ENCODE data around the gene DMXL1.
"Not testable (repeated sequence)": the region's sequence is repeated elsewhere in the genome, so short reads cannot be mapped to it uniquely, and the experiment has no call there.

The DMXL1 gene

DNA sequence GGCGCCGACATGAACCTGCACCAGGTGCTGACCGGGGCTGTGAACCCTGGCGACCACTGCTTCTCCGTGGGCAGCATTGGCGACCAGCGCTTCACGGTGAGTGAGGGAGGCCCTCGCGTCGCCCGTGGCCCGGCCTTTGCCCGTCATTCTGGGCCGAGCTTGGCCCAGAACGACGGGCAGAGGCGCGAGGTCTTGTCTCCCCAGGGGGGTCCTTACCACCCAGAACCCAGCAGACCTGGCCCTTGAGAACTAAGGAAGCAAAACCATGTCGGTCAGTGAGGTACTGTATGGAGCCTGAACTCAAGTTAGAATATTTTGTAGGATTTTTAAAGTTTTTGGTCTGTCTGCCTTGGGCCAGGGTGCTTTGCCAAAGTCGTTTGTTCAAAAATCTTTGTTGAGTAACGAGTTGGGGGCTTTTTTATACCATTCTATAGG is 691 bp downstream of the DMXL1 start:
- no peak for DNase-seq

DNA sequence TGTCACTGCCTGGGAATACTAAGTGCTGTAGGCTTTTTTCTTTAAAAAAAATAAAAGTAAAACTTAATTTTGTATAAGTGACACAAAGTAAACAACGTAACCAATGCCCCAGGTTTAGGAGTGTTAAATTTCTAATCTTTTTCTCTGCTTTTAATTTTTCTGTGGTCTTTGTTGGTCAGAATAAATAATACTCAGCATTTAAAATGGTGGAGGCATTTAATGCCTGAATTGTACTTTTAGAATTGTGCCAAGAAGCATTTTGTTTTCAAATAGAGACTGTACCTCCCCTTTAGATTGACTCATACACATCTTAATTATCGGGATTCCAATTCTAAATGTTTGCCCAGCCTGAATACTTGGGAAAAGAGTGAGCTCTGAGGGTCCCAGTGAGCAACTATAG is 1.6 kb downstream of the DMXL1 start:
- DNase-seq, result no peak

DNA sequence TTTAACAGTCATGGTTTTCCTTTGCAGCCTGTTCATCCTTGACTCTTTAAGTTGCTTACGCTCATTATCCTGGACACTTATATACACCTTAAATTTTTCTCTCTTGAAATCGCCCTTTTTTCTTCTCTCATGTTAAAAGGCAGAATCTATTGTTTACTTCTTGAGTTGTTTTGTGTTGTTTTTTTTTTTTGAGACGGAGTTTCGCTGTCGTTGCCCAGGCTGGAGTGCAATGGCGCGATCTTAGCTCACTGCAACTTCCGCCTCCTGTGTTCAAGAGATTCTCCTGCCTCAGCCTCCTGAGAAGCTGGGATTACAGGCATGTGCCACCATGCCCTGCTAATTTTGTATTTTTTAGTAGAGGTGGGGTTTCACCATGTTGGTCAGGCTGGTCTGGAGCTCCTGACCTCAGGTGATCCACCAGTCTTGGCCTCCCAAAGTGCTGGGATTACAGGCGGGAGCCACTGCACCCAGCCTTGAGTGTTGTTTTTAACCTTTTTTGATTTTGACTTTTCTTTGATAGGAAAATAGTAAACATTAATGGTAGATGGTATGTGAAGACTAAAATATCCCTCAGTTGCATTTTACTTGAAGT is 3.0 kb downstream of the DMXL1 start:
- DNase-seq, result not testable (repeated sequence)

DNA sequence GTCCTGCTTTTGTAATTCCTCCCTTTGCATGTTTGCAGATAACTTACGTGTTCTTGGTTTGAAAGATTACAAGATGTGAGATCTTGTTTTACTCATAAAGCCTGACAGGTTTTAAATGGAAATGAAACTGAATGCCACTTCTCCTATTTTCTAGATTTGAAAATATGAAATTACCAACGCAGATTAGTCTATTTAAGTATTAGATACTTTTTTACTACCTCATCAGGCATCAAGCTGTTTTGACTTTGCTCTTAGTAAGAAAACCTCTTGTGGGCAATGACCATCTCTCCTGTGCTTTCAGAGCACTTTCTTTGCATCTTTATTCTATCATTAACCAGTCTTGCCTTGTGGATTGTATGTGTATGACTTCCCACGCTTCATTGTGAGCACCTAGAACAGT is 3.5 kb downstream of the DMXL1 start:
- no peak for DNase-seq

DNA sequence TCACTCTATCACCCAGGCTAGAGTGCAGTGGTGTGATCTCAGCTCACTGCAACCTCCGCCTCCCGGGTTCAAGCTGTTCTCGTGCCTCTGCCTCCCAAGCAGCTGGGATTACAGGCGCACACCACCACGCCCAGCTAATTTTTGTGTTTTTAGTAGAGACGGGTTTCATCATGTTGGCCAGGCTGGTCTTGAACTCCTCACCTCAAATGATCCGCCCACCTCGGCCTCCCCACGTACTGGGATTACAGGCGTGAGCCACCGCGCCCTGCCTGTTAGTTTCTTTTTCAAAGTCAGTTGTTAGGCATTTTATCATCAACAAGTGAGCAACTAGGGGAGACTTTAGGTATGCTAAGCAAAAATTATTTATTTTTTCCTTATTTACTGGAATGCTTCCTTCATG is 4.4 kb downstream of the DMXL1 start:
- not testable (repeated sequence) for DNase-seq

DNA sequence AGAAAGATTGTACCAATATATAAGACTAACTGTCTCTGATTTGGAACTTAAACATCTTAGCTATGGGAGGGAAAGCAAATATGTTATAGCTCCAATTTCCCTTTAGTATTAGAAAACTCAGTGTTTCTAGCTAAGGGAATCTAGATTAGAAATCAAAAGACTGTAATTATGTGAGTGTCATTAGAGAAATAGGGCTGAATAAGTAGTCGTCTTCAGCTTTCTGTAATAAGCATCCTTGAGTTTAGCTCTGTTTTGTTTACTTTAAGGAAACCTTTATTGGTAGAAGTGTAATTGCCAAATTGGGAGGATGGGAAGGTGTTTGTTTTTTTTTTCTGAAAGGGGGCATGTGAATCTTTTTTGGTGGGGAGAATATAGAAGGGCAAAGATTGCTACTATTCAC is 5.2 kb downstream of the DMXL1 start:
- DNase-seq, result no peak

DNA sequence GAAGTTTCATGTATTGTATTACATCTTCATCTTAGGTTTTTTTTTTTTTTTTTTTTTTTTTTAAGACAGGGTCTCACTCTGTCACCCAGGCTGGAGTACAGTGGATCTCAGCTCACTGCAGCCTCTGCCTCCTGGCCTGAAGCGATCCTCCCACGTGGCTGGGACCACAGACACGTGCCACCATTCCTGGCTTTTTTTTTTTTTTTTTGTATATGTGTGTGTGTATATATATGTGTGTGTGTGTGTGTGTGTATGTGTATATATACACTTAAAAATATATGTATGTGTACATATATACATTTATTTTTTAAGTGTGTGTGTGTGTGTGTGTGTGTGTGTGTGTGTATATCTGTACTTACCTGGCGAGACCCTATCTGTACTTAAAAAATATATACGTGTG is 6.6 kb downstream of the DMXL1 start:
- DNase-seq, result no peak

DNA sequence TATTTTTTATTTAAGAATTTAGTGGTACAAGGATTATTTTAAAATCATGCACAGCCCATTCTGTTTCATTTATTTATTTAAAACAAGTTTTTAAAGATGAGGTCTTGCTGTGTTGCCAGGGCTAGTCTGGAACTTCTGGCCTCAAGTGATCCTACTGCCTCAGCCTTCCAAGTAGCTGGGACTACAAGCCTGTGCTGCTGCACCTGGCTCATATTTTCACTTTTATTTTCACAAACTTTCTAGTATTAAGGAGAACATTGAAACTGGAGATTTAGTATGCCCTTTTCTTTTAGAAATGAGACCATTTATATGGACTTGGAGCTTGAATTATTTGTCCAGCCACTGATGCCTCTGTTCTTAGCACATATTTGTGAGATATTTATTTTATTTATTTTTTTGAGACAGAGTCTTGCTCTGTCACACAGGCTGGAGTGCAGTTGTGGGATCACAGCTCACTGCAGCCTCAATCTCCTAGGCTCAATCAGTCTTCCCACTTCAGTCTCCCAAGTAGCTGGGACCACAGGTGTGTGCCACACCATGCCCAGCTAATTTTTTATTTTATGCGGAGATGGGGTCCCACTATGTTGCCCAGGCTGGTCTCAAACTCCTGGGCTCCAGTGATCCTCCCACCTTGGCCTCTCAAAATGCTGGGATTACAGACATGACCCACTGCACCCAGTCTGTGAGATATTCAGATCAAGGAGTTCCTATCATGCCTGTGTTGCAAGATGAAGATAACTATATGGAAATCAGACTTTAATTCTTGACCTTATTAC is 7.4 kb downstream of the DMXL1 start:
- DNase-seq, result no peak

DNA sequence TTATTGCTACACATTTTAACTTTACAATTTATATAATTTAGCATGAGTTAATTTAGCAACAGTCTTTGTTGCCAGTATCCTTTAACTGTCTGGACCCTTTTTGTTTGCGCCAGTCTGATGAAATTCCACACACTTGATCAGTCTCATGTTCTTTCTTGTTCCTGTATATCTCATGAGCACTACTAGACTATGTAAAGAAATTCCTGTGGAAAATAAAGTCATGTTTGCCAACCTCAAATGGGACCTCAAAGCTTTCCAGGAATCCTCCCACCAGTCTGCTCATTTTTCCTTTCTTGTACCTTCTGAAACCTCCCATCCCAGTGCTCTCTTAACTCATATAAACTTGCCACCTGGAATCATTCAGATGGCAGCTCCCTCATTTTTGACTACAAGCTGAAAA is 8.0 kb downstream of the DMXL1 start:
- DNase-seq, result no peak

DNA sequence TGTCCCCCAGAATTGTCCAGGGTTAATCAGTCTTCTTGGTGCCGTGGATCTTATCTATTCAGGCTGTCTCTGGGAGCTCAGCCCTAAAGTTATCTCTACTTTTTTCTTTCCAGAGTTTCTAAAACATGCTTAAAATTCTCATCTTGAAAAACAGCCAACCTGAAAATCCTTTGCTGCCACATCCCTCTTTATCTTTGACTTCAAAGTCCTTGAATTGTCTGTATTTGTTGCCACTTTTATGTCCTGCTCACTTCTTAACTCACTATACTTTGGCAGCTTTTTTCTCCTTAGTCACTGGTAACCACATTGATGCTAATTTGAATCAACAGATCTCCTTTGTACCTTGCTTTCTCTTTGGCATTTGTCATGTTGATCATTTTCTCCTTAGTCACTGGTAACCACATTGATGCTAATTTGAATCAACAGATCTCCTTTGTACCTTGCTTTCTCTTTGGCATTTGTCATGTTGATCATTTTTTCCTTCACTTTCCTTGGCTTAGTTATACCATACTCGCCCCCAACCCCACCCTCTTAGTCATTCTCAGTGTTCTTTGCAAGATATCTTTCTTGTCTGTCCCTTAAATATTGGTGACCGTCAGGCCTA is 8.5 kb downstream of the DMXL1 start:
- DNase-seq, result no peak

DNA sequence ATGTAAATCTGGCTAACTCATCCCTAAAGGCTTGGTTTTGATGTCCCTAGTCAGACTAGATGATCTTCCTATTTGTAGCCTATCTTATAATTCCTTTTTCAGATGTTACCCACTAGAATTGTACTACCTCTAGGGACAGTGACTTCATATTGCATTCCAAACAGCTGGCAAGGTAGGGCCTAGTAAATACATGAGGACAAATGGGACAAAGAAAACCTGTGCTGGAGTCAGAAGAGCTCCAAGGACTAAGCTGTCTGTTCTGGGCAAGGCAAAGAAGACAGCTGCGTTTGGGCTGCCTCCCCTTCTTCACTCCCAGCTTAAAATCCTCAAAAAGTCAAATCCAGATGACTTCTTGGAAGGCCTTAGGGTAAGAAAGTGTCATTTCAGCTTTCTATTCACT is 10.0 kb downstream of the DMXL1 start:
- no peak for DNase-seq

DNA sequence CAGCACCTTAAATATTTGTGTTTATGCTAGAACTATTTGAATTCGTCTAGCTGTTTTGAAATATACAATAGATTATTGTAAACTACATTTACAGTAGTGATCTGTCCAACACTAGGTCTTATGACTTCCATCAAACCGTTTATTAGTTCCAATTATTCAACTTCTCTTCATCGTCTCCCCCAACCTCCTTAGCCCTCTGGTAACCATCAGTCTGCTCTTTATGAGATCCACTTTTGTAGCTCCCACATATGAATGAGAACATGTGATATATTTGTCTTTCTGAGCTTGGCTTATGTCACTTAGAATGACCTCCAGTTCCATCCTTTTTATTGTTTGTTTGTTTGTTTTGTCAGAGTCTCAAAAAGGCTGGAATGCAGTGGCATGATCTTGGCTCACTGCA is 11.8 kb downstream of the DMXL1 start:
- no peak for DNase-seq

DNA sequence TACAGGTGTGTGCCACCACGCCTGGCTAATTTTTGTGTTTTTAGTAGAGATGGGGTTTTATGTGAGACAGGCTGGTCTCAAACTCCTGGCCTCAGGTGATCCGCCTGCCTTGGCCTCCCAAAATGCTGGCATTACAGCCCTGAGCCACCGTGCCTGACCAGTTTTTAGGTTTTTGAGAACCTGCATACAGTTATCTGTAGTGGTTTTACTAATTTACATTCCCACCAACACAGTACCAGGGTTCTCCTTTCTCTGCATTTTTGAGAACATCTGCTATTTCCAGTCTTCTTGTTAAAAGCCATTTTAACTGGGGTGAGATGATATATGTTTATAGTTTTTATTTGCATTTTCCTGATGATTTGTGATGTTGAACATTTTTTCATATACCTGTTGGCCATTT is 12.8 kb downstream of the DMXL1 start:
- no peak for DNase-seq

DNA sequence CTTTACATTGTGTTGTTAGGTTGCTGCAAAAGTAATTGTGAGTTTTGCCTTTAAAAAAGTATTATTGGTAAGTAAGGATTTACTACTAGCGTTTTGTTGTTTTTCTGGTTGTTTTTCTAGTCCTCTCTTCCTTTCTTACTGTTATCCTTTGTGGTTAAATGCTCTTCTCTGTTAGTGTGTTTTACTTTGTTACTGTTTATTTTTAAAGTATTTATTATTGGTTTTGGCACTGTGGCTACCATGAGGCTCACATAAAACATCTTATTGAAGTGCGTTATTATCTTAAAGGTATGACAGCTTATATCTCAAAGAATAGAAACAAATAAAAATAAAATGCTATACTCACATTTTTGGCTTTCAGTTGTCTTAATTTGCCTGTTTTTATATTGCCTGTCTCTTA is 17.6 kb downstream of the DMXL1 start:
- DNase-seq, result no peak

DNA sequence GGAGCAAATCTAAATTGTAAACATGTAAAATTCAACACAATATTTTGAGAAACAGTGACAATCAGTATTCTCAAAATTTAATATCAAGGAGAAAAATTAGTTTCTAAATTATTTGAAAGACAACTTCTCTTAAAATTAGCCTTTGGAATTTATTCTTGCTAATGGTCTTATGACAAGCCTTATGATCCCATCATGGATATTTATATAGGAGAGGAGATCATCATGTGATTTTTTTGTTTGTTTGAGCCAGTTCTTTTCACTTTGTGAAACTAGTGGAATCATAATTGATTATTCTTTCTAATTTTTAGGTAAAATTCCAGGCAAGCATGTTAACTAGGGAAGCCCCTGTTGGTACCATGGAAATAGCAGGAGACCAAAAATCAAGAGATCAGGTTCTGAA is 24.7 kb downstream of the DMXL1 start:
- no peak for DNase-seq

DNA sequence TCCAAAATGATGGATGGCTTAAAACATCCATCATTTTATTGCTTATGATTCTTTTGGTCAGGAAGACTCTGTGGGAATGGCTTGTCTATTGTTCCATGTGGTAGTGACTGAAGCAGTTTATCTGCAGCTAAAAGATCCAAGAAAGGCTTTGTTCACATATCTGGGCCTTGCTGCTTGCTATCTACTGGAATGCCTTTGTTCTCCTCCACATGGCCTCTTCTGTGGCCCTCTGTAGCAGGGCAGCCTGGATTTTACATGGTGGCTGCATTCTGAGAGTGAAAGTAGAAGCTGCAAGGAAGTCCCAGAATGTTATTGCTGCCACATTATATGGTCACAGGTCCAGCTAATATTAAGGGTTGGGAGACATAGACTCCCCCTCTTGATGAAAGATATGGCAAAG is 35.1 kb downstream of the DMXL1 start:
- no peak for DNase-seq

DNA sequence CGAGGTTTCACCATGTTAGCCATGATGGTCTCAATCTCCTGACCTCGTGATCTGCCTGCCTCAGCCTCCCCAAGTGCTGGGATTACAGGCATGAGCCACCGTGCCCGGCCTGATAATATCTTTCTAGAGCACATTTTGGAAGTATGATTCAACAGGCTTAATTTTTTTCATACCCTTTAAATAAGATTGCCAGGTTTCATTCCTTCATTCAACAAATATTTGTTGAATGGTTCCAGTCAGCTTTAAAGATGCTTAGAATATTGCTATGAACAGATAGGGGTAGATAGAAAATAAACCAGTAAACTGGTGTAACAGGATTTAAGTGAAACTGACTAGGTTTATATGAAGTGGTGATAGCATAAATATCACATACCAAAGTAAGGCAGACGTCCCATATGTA is 41.3 kb downstream of the DMXL1 start:
- no peak for DNase-seq

DNA sequence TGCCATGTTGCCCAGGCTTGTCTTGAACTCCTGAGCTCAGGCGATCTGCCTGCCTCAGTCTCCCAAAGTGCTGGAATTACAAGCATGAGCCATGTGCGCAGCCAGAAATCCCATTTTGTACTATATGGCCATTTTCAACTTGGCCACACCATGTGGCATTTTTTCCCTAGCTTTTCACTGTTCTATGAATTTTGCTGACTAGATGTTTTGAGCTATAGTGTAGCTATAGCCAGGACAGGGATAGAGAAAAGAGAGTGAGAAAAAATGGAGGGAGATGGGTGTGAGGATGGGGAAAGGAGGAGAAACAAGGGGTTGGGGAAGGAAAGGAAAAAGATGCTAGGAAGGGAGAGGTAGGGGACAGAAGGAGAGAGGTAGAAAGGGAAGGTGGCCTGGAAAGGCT is 46.4 kb downstream of the DMXL1 start:
- DNase-seq, result no peak

DNA sequence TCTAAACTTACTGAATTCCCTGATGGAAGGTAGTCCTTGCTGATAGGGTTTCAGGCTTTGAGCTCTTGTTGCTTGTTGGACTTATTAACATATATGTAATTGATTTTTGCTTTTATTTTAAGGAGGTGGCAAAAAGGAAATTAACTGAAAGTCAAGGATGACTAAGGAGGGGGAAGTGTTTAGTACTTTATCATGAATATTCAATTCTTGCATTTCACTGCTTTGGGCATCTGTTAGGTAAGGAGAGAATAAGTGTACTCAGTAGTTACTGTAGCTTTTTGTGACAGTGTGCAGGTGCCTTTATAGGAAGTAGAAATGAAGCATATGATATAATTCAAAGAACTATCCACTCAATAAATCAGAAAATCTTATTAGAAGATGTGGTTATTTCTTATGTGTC is 47.1 kb downstream of the DMXL1 start:
- DNase-seq, result no peak

DNA sequence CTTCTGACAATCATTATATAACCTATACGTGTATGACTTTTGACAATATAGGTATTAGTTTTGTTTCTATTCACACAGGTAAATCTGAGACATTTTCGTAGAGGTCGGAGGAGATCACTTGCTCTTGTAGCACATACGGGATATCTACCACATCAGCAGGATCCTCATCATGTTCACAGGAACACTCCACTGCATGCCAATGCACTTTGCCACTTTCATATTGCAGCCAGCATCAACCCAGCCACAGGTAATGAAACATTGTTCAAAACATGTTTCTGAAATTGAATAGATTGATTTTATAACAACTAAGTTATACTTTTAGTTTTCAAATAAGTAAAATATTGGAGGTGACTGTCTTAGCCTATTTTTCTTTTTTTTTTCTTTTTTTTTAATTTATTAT is 50.0 kb downstream of the DMXL1 start:
- DNase-seq, result no peak

DNA sequence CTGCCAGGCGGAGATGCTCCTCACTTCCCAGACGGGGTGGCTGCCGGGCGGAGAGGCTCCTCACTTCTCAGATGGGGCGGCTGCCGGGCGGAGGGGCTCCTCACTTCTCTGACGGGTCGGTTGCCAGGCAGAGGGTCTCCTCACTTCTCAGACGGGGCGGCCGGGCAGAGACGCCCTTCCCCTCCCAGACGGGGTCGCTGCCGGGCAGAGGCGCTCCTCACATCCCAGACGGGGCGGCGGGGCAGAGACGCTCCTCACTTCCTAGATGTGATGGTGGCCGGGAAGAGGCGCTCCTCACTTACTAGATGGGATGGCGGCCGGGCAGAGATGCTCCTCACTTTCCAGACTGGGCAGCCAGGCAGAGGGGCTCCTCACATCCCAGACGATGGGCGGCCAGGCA is 51.6 kb downstream of the DMXL1 start:
- not testable (repeated sequence) for DNase-seq

DNA sequence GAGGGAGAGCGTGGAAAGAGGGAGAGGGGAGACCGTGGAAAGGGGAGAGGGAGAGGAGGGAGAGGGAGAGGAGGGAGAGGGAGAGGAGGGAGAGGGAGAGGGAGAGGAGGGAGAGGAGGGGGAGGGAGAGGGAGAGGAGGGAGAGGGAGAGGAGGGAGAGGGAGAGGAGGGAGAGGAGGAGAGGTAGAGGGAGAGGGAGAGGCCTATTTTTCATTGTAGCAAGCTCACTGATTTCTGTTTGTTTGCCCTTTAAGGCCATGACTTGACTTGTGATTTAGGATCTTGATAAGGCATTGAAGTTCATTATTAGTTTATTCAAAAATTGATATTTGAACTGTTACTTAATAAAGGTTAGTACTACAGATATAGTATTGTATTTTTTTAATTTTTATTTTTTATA is 52.4 kb downstream of the DMXL1 start:
- no peak for DNase-seq

DNA sequence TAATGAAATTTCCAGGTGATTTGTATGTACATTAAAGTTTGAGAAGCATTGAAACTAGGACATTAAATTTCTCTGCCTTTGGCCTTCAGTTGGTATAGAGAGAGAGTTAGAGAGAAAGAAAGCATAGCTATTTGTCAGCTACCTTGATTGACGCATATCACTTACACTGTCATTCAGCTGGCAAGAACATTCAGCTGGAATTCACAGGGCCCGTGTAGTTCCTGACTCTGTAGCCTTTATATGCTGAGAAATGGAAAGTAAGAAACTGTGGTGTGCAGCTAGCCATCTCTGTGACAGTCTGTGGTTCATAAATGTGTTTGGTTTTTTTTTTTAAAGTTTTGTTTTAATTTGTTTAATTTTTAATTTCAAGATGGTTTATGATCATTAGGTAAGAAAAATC is 58.9 kb downstream of the DMXL1 start:
- DNase-seq, result no peak

DNA sequence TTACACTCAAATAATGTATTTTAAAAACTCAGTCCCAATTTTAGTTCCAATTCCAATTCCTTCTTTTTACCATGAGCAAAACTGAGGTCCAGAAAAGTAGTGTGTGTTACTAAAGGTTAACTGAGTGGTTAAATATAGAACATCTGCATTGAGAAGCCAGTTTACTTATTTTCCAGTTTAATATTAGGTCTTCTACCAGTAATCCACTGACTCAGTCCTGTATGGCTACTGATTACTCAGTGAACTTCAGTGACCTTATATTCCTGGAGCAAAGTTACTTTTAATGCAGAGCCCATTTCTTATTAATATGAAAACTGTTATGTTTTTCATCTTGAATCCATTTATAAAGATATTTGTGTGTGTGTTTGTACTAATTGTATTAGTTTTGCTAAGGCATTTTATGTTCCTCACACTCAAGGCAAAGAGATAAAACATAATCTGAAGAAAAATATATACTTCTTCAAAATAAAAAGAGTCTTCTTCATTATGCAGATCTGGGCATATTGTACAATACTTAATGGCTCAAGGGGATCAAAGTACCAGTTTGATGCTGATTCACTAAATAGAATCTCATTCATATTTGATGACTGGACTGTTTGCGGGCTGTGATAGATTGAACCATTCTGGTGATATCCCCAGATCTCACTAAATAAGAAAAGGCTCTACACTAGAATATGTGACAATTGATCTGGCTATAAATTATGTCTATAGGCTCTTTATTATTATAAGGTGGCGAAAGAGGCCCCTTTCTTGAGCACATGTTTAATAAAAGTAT is 60.8 kb downstream of the DMXL1 start:
- DNase-seq, result no peak
